COLO668 (cell line): Measurements from ENCODE around the gene IPPK.

Source experiments
- DNase-seq: peaks from one replicate; lab custom pipeline; 2025; ENCODE audit not compliant: unreplicated experiment; lab: John Stamatoyannopoulos, UW

IPPK gene

GRCh38 chr9:92669890-92670708, at the start of gene IPPK:
TSS of gene IPPK (minus strand) at chr9:92670131. CDS start at chr9:92669988, 143 bp downstream.
- peak; percentile 99 for DNase-seq

GRCh38 chr9:92719028-92719647, 49.2 kb upstream of the IPPK start:
- DNase-seq = no peak

- no peak for DNase-seq
Observed at GRCh38 chr9:92718086-92719001, 48.4 kb upstream of the IPPK start.

- DNase-seq = peak; percentile 12
Observed at GRCh38 chr9:92717201-92718085, 47.5 kb upstream of the IPPK start.

- DNase-seq = peak; percentile 75
Observed at GRCh38 chr9:92716557-92716956, 46.6 kb upstream of the IPPK start.

GRCh38 chr9:92715488-92716231, 45.7 kb upstream of the IPPK start:
- no peak for DNase-seq

GRCh38 chr9:92714787-92715487, 45.0 kb upstream of the IPPK start:
- DNase-seq = no peak

GRCh38 chr9:92714016-92714415, 44.1 kb upstream of the IPPK start:
- DNase-seq = no peak

GRCh38 chr9:92713528-92713927, 43.6 kb upstream of the IPPK start:
- no peak for DNase-seq

- DNase-seq = no peak
Observed at GRCh38 chr9:92712767-92713166, 42.8 kb upstream of the IPPK start.

- DNase-seq = no peak
Observed at GRCh38 chr9:92711844-92712243, 41.9 kb upstream of the IPPK start.

GRCh38 chr9:92711146-92711545, 41.2 kb upstream of the IPPK start:
- no peak for DNase-seq

- no peak for DNase-seq
Observed at GRCh38 chr9:92710368-92710767, 40.4 kb upstream of the IPPK start.

- DNase-seq = no peak
Observed at GRCh38 chr9:92709954-92710353, 40.0 kb upstream of the IPPK start.

GRCh38 chr9:92709240-92709639, 39.3 kb upstream of the IPPK start:
- no peak for DNase-seq

- no peak for DNase-seq
Observed at GRCh38 chr9:92707530-92707929, 37.6 kb upstream of the IPPK start.

- peak; percentile 26 for DNase-seq
Observed at GRCh38 chr9:92706218-92706940, 36.4 kb upstream of the IPPK start.

- no peak for DNase-seq
Observed at GRCh38 chr9:92704528-92704927, 34.6 kb upstream of the IPPK start.

- no peak for DNase-seq
Observed at GRCh38 chr9:92696619-92697018, 26.7 kb upstream of the IPPK start.
